GM12892 (cell line): ENCODE data around the gene ABHD18. TPM values are rescaled to one million over a fixed set of nuclear protein-coding genes. Genes with fewer than 3 reads are reported as not detected.
"Not testable (repeated sequence)": the region's sequence is repeated elsewhere in the genome, so short reads cannot be mapped to it uniquely, and the experiment has no call there.

Source experiments
- DNase-seq: peaks from one replicate; pipeline ENCODE4 v3.0.0; 2011; ENCODE audit not compliant: insufficient read length
- FAIRE-seq: peaks from 2 replicates; lab custom pipeline; 2011; peaks lifted over from hg19 to GRCh38; lab: Jason Lieb, UNC
- POLR2A ChIP-seq: IDR thresholded peaks from 2 replicates; pipeline ENCODE4 v1.6.1; 2011; ENCODE audit warnings: low read depth, low read length, control low read depth
- POLR2AphosphoS5 ChIP-seq: IDR thresholded peaks from 2 replicates; pipeline ENCODE4 v1.6.1; 2011; ENCODE audit warnings: low read depth, low read length, control low read depth
- TAF1 ChIP-seq: IDR thresholded peaks from 2 replicates; pipeline ENCODE4 v1.6.1; 2011; ENCODE audit warnings: low read depth, mild to moderate bottlenecking, control low read depth, low read length, borderline replicate concordance
- polyA plus RNA-seq: library from polyadenylated mRNA; unstranded; fragments of >200 nt; gene quantifications from one replicate; pipeline ENCODE4 v1.2.1, GENCODE V29; 2012; ENCODE audit warnings: missing spikeins, inconsistent platforms; ENCODE audit not compliant: missing spikeins

ABHD18 gene
- 9.9 TPM for polyA plus RNA-seq

DNA sequence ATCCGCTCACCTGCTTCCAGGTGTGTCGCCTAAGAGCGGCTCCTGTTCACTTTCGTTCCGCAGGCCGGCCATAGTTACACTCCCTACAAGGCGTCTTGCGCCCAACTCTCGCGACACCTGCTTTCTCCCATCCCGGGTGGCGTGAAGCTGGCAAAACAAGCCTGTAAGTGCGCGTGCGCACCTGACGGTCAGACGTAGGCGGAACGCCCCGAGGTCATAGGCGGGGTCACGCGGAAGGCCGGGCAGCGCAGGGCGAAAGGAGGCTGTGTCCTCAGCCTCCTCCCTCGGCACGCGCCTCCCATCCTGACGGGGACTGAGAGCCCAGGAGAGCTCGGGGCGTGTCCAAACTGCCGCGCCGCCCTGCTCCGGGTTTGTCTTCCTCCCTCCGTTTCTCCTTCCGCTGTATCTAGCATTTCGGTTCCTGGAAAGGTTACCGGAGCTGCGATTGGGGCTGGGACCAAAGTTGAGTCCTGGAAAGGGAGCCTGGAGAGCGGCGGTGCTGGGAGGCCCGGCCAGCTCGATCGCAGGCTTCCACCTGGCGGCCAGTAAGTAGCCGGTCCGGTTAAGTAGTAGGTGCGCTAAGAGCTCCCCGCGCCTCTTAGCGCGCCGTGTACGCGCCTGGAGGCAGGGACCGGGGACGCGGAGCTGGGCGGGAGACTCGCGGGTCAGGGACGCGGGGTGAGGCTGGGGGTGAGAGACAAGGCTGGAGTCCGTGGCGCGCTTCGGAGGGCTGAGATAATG lies at the start of gene ABHD18, which contains the start of gene MFSD8:
ABHD18 (plus strand) TSS at position 345 of the 741 bp plus-strand sequence. CDS start 17,550 bp downstream, outside the sequence.
MFSD8 (minus strand) TSS at position 112 of the 741 bp plus-strand sequence; CDS start at position 72, 40 bp downstream.
- DNase-seq (peak; percentile 81), FAIRE-seq (peak; percentile 99)
- TF ChIP-seq TAF1 (peak; percentile 82; the same call in 1 of the 2 replicates), POLR2AphosphoS5 (peak; percentile 83; the same call in 1 of the 2 replicates), POLR2A (peak; percentile 84)

GRCh38 chr4:127916512-127916911 lies 48.7 kb upstream of the ABHD18 start:
- TF ChIP-seq POLR2A (no peak), POLR2AphosphoS5 (no peak), TAF1 (no peak)
- FAIRE-seq, result no peak
- DNase-seq, result no peak

GRCh38 chr4:127917151-127917550 lies 48.1 kb upstream of the ABHD18 start:
- no peak for DNase-seq
- TF ChIP-seq TAF1 (no peak), POLR2A (no peak), POLR2AphosphoS5 (no peak)
- no peak for FAIRE-seq

- FAIRE-seq, result no peak
- TF ChIP-seq POLR2AphosphoS5 (no peak), POLR2A (no peak), TAF1 (no peak)
Measured at GRCh38 chr4:127920521-127920920, 44.7 kb upstream of the ABHD18 start.

DNA sequence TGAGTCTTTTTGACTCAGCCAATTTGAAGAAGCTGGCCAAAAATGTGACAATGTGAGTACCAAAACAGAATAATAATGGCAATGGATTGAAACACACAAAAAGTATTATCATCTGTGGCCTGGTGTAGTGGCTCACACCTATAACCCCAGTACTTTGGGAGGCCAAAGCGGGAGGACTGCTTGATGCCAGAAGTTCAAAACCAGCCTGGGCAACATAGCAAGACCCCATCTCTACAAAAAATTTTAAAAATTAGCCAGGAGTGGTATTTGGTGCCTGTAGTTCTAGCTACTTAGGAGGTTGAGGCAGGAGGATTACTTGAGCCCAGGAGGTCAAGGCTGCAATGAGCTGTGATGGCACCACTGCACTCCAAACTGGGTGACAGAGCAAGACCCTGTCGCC lies 43.0 kb upstream of the ABHD18 start:
- DNase-seq (no peak), FAIRE-seq (no peak)
- TF ChIP-seq POLR2AphosphoS5 (no peak), TAF1 (no peak), POLR2A (no peak)

More at GRCh38 chr4:127920521-127920920, 44.7 kb upstream of the ABHD18 start:
- DNase-seq, result no peak

DNA sequence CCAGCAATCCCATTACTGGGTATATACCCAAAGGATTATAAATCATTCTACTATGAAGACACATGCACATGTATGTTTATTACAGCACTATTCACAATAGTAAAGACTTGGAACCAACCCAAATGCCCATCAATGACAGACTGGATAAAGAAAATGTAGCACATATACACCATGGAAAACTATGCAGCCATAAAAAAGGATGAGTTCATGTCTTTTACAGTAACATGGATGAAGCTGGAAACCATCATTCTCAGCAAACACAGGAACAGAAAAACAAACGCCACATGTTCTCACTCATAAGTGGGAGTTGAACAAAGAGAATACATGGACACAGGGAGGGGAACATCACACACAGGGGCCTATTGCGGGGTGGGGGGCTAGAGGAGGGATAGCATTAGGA lies 39.5 kb upstream of the ABHD18 start:
- not testable (repeated sequence) for FAIRE-seq

DNA sequence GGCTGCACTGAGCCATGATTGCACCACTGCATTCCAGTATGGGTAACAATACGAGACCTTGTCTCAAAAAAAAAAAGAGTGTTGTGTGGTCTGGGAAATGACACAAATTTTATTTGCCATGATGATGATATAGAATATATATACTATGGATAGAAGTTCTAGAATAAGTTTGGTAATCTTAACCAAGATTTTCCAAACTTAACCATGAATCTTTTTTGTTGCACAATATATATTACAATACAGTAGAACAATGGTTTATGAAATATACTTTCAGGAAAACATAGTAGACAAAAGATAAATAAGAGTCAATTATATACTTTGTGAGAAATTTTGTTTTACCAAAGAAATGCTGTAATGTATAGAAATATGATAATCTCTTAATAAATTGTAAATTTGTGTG lies 35.0 kb upstream of the ABHD18 start:
- no peak for TF ChIP-seq TAF1
- TF ChIP-seq POLR2A, result no peak
- TF ChIP-seq POLR2AphosphoS5, result no peak
- FAIRE-seq, result no peak

More for the DNA sequence above, 39.5 kb upstream of the ABHD18 start:
- not testable (repeated sequence) for DNase-seq

DNA sequence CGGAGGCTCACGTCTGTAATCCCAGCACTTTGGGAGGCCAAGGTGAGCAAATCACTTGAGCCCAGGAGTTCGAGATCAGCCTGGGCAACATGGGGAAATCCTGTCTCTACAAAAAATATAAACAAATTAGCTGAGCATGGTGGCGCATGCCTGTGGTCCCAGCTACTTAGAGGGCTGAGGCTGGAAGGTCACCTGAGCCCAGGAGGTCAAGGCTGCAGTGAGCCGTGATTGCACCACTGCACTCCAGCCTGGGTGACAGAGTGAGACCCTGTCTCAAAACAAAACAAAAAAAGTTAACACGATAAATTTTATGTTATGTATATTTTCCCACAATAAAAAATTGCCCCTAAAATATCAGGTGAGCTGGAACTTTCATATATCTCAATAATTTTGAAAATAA lies 33.4 kb upstream of the ABHD18 start:
- not testable (repeated sequence) for DNase-seq, FAIRE-seq

More for the DNA sequence above, 35.0 kb upstream of the ABHD18 start:
- DNase-seq, result no peak

DNA sequence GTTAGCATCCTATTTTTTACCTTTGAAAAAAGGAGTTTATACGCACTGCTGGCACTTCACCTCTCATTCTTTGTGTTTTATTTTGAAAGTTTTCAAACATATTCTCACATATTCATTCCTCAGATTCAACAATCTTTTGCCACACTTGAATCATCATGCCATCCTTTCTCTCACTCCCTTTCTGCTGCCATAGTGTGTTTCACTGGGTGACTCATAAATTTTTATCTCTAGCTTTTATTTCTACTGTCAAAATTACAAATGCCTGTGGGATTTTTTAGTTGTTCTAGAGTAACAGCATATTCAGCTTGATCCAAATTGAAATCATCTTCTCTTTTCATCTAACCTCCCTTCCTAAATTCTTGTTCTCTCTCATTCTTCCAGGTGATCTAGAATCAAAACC lies 28.2 kb upstream of the ABHD18 start:
- FAIRE-seq (no peak), DNase-seq (no peak)
- no peak for TF ChIP-seq TAF1
- no peak for TF ChIP-seq POLR2A
- TF ChIP-seq POLR2AphosphoS5, result no peak

DNA sequence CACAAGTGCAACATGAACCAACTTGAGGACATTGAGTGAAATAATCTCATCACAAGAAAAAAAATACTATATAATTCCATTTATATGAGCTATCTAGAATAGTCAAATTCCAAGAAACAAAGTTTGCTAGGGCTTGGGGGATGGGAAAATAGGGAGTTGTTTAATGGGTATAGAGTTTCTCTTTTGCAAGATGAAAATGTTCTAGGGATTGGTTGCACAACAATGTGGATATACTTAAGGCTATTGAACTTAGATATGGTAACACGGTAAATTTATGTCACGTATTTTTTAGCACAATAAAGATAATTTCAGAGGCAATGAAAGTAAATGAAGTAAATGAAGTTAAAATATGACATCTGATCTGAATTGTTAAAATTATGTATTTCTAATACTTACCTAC lies 8.1 kb upstream of the ABHD18 start:
- TF ChIP-seq POLR2A, result no peak
- no peak for TF ChIP-seq POLR2AphosphoS5
- TF ChIP-seq TAF1, result no peak
- DNase-seq (no peak), FAIRE-seq (no peak)

DNA sequence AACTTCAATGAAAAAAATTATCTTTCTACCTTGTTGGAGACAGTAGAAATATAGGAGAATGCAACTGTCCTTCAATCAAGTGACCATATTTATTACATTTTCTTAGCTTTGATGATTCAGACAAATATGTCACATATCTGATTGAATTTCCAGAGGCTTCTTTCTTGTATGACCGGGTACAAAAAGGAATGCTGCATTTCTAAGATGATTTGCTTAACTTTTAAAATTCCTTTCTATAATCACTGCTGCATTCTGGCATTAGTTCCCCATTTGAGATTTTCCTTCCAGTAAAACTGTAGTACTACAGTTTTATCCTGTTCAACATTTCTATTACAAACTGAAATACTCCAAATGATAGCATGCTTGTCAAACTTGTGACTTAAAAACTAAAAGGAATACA lies 5.4 kb upstream of the ABHD18 start:
- TF ChIP-seq POLR2A (no peak), POLR2AphosphoS5 (no peak), TAF1 (no peak)
- DNase-seq, result no peak
- FAIRE-seq, result no peak
